Left cardiac atrium (tissue), 4 donors: ENCODE data around the gene ANO8. TPM values are rescaled to one million over a fixed set of nuclear protein-coding genes. Genes with fewer than 3 reads are reported as not detected.
A peak's percentile ranks its signal among the peaks of the same experiment; 100 is the strongest.

Experiments
- ATAC-seq, 2 donors: fragments of 200-7000 bp; cut with Tn5 transposase; one replicate each; pipeline ENCODE4 v1.9.1; 2020; ENCODE audit warnings: mild to moderate bottlenecking in 2 of 2, moderate library complexity in 2 of 2
- DNase-seq: peaks from one replicate; pipeline ENCODE4 v3.0.0-alpha.2; 2020
- intact Hi-C, 2 donors: fragments of 100-400 bp; cut with DNase I; formaldehyde crosslinking; loops; one replicate each; pipeline versions ENCODE4 v1.14.1 to v1.15.1; 2022 to 2023
- total RNA-seq, 2 donors: library from RNA; stranded (reverse); fragmentation: NEBNext Ultra II Directional; extraction: Animal tissue kit (Norgen Biotek cat#: 25700); gene quantifications; one replicate each; pipeline ENCODE4 v1.2.1, GENCODE V29; 2021
- donor health status: DM: no; HTN: yes; CAD: no.
- donor health status: DM: no; HTN: yes; CAD: no; lungs with severe emphysema.
- donor health status: DM: yes; HTN: yes; CAD: no.
- donor health status: Dilated cardiomyopathy.

The ANO8 gene
- total RNA-seq, 2 donors from 2014 or later, result 9.5 to 10.0 TPM

GRCh38 chr19:17347877-17348276 lies 13.2 kb upstream of the ANO8 start:
- intact Hi-C loops, result loop anchor here (1.0 to 5.0 kb wide), 4 partner anchors 38 to 509 kb away; partner anchors contain the start of gene RPL18A (in 1 of the 2)
- no peak for DNase-seq
- no peak for ATAC-seq

- DNase-seq (peak; percentile 61), ATAC-seq (peak; percentile 52 to 55)
- intact Hi-C loops, result loop anchor here (1.0 to 5.0 kb wide), 4 partner anchors 39 to 510 kb away; partner anchors contain the start of gene RPL18A (in 1 of the 2)
These were observed 12.7 kb upstream of the ANO8 start for GRCh38 chr19:17347361-17347760.

- peak; percentile 82 to 84 for ATAC-seq
- peak; percentile 82 for DNase-seq
- intact Hi-C loops, result loop anchor here (5.0 kb wide), 3 partner anchors 41 to 511 kb away; partner anchors contain the start of gene RPL18A (in 1 of the 2)
These were observed 11.5 kb upstream of the ANO8 start for GRCh38 chr19:17346109-17346671.

- intact Hi-C loops, result loop anchor here in 1 of 2 donors (5.0 kb wide), 1 partner anchor 40 kb away; the partner anchor contains the start of gene ABHD8
- no peak for DNase-seq
- ATAC-seq, result no peak
These were observed 7.2 kb upstream of the ANO8 start for GRCh38 chr19:17341845-17342244.

GRCh38 chr19:17341386-17341785 lies 6.7 kb upstream of the ANO8 start:
- DNase-seq, result no peak
- intact Hi-C loops, result loop anchor here in 1 of 2 donors (5.0 kb wide), 1 partner anchor 39 kb away; the partner anchor contains the start of gene ABHD8
- no peak for ATAC-seq

- intact Hi-C loops, result loop anchor here in 1 of 2 donors (5.0 kb wide), 1 partner anchor 39 kb away; the partner anchor contains the start of gene ABHD8
- DNase-seq, result no peak
- no peak for ATAC-seq
These were observed 6.3 kb upstream of the ANO8 start for GRCh38 chr19:17340871-17341357.

GRCh38 chr19:17340302-17340870 lies 5.7 kb upstream of the ANO8 start:
- DNase-seq, result no peak
- no peak for ATAC-seq
- intact Hi-C loops, result loop anchor here in 1 of 2 donors (5.0 kb wide), 1 partner anchor 38 kb away; the partner anchor contains the start of gene ABHD8

- DNase-seq (no peak), ATAC-seq (no peak)
- intact Hi-C loops, result no loop called here
These were observed 4.6 kb upstream of the ANO8 start for GRCh38 chr19:17339088-17339741.

GRCh38 chr19:17338433-17339078 lies 3.9 kb upstream of the ANO8 start:
- intact Hi-C loops, result no loop called here
- DNase-seq (no peak), ATAC-seq (no peak)

GRCh38 chr19:17337675-17338432 lies 3.2 kb upstream of the ANO8 start:
- DNase-seq (no peak), ATAC-seq (no peak)
- intact Hi-C loops, result no loop called here

- ATAC-seq (peak; percentile 93), DNase-seq (peak; percentile 98)
- intact Hi-C loops, result no loop called here
These were observed 2.4 kb upstream of the ANO8 start, which contains the start of gene GTPBP3 for GRCh38 chr19:17336872-17337674. TSS of gene GTPBP3 (plus strand) at chr19:17337553. CDS start at chr19:17337612, 59 bp downstream.

GRCh38 chr19:17335575-17335974 lies 920 bp upstream of the ANO8 start:
- no peak for DNase-seq
- ATAC-seq, result no peak
- intact Hi-C loops, result no loop called here

GRCh38 chr19:17333611-17334413 lies 843 bp downstream of the ANO8 start:
- DNase-seq (no peak), ATAC-seq (no peak)
- intact Hi-C loops, result no loop called here

GRCh38 chr19:17332677-17333581 lies 1.7 kb downstream of the ANO8 start:
- intact Hi-C loops, result no loop called here
- ATAC-seq (no peak), DNase-seq (no peak)

- no peak for DNase-seq
- ATAC-seq, result no peak
- intact Hi-C loops, result no loop called here
These were observed 2.3 kb downstream of the ANO8 start for GRCh38 chr19:17332360-17332676.

GRCh38 chr19:17331045-17331558 lies 3.6 kb downstream of the ANO8 start:
- ATAC-seq (no peak), DNase-seq (no peak)
- intact Hi-C loops, result no loop called here
